Neural crest cell (in vitro differentiated cells): ENCODE measurements around the gene TXNDC5. TPM values are rescaled to one million over a fixed set of nuclear protein-coding genes. Genes with fewer than 3 reads are reported as not detected.

Source experiments
- DNase-seq: peaks from one replicate; pipeline ENCODE4 v3.0.0; 2021; ENCODE audit warnings: low read depth, mixed read lengths, low spot score
- H3K27ac Mint-ChIP-seq: one replicate; pipeline ENCODE4 v1.8.0; 2021; ENCODE audit warnings: mild to moderate bottlenecking, mixed read lengths; ENCODE audit not compliant: unreplicated experiment
- H3K27me3 Mint-ChIP-seq: 2 replicates; pipeline ENCODE4 v1.8.0; 2021; ENCODE audit warnings: low read depth, mild to moderate bottlenecking, mixed read lengths
- H3K36me3 Mint-ChIP-seq: 2 replicates; pipeline ENCODE4 v1.8.0; 2021; ENCODE audit warnings: low read depth, mild to moderate bottlenecking, mixed read lengths
- H3K4me1 Mint-ChIP-seq: 2 replicates; pipeline ENCODE4 v1.8.0; 2021; ENCODE audit warnings: mixed read lengths
- H3K4me3 Mint-ChIP-seq: one replicate; pipeline ENCODE4 v1.8.0; 2021; ENCODE audit warnings: mild to moderate bottlenecking, mixed read lengths
- H3K9me3 Mint-ChIP-seq: 2 replicates; pipeline ENCODE4 v1.8.0; 2021; ENCODE audit warnings: mixed read lengths
- total RNA-seq: library from RNA; stranded (reverse); gene quantifications from 2 replicates; pipeline ENCODE4 v1.2.1, GENCODE V29; 2021
- TF ChIP-seq, protein P1 (sequence below): fragments of 200-600 bp; sonication (generic); conservative IDR thresholded peaks from 2 replicates; pipeline ENCODE4 v1.5.0; 2021; ENCODE audit warnings: antibody characterized with exemption, mild to moderate bottlenecking

Gene TXNDC5
- total RNA-seq, 1 donor from 2014 or later, result 104 TPM

DNA sequence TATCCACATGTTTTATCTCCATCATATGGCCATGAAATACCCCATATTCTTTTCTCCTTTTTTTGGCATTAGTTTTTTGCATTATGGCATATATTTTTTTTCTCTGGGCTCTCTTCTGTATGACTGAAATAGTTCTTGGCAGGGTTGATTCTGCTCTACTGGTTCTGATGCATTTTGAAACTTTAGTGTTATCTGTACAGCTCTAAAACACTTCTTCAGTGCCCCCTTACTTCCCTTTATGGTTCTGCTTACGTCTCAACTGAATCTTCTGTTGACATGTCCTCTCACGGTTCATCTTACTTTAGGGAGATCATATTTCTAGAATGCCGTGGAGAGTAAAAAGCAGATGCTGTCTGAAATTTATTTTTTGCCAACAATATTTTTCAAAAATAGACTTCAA lies 23.2 kb upstream of the TXNDC5 start:
- H3K4me3 Mint-ChIP-seq, result no peak overlapping the region
- H3K36me3 Mint-ChIP-seq, result no peaks in the 10 kb centered on the region
- peaks cover 9% of the 10 kb centered on the region for H3K27me3 Mint-ChIP-seq
- TF ChIP-seq, protein P1, sequence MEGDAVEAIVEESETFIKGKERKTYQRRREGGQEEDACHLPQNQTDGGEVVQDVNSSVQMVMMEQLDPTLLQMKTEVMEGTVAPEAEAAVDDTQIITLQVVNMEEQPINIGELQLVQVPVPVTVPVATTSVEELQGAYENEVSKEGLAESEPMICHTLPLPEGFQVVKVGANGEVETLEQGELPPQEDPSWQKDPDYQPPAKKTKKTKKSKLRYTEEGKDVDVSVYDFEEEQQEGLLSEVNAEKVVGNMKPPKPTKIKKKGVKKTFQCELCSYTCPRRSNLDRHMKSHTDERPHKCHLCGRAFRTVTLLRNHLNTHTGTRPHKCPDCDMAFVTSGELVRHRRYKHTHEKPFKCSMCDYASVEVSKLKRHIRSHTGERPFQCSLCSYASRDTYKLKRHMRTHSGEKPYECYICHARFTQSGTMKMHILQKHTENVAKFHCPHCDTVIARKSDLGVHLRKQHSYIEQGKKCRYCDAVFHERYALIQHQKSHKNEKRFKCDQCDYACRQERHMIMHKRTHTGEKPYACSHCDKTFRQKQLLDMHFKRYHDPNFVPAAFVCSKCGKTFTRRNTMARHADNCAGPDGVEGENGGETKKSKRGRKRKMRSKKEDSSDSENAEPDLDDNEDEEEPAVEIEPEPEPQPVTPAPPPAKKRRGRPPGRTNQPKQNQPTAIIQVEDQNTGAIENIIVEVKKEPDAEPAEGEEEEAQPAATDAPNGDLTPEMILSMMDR, result no peak
- no peak overlapping the region for H3K27ac Mint-ChIP-seq
- DNase-seq, result no peak
- H3K9me3 Mint-ChIP-seq, result peaks cover 4% of the 10 kb centered on the region
- H3K4me1 Mint-ChIP-seq, result no peaks in the 10 kb centered on the region

DNA sequence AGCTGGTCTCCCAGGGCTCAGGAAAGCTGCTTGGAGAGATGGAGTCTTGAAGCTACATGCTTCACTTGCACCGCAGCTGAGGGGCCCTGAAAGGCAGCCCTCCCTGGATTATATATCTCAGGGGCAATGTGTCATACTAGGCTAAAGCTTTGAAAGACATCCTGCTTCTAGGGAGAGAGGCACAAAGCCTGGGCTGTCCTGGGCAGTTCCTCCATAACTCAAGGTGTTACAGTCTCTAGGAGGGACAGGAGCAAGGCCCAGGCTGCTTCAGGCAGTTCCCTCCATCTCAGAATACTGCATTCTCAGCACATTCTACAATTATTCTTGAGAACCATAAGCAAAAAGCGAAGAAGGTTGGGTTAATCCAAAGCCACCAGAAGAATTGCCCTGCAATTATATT lies 22.0 kb upstream of the TXNDC5 start:
- DNase-seq, result no peak
- no peaks in the 10 kb centered on the region for H3K4me1 Mint-ChIP-seq
- TF ChIP-seq, protein P1, result no peak
- H3K4me3 Mint-ChIP-seq, result no peak overlapping the region
- no peak overlapping the region for H3K27ac Mint-ChIP-seq
- H3K9me3 Mint-ChIP-seq, result peaks cover 4% of the 10 kb centered on the region
- peaks cover 14% of the 10 kb centered on the region for H3K27me3 Mint-ChIP-seq
- peaks cover 3% of the 10 kb centered on the region for H3K36me3 Mint-ChIP-seq

DNA sequence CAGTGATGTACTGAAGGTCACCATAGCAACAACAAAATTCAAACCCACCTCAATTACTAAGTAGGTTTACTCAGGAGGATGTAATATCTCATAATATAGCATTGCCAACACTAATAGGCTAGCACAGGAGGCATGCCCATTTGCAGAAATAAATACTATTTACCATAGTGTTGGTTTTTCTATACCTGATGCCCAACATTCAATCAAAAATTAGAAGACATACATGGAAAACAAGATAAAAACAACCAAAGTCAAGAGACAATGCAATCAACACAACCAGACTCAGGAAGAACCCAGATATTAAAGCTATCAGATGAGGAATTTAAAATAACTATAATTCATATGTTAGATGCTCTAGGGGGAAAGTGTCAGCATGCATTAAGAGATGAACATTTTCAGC lies 14.3 kb upstream of the TXNDC5 start:
- H3K4me1 Mint-ChIP-seq, result no peaks in the 10 kb centered on the region
- H3K9me3 Mint-ChIP-seq, result peaks cover 6% of the 10 kb centered on the region
- TF ChIP-seq, protein P1, result no peak
- peaks cover 7% of the 10 kb centered on the region for H3K27me3 Mint-ChIP-seq
- no peak for DNase-seq
- no peak overlapping the region for H3K27ac Mint-ChIP-seq
- H3K4me3 Mint-ChIP-seq, result no peak overlapping the region
- peaks cover 11% of the 10 kb centered on the region for H3K36me3 Mint-ChIP-seq

DNA sequence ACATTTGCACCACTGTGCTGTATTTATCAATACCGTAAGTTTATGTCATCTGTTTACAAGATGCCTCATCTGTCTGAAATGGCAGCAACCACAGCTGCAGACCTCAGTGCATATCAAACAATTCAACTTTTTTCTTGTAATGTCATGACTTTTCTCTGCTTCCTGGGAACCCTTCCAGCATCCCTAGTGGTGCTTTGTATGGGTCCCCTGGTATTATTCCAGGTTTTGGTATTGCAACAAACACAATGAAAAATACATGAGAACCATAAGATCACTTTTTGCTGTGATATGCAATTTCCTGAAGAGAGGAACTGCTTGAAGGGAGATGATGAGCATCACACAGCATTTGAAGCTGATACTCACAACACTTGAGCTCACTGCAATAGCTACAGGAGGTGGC lies 12.0 kb upstream of the TXNDC5 start:
- TF ChIP-seq, protein P1, result no peak
- peaks cover 6% of the 10 kb centered on the region for H3K9me3 Mint-ChIP-seq
- no peaks in the 10 kb centered on the region for H3K4me1 Mint-ChIP-seq
- DNase-seq, result no peak
- H3K36me3 Mint-ChIP-seq, result peaks cover 8% of the 10 kb centered on the region
- H3K27me3 Mint-ChIP-seq, result peaks cover 2% of the 10 kb centered on the region
- no peak overlapping the region for H3K27ac Mint-ChIP-seq
- no peak overlapping the region for H3K4me3 Mint-ChIP-seq

DNA sequence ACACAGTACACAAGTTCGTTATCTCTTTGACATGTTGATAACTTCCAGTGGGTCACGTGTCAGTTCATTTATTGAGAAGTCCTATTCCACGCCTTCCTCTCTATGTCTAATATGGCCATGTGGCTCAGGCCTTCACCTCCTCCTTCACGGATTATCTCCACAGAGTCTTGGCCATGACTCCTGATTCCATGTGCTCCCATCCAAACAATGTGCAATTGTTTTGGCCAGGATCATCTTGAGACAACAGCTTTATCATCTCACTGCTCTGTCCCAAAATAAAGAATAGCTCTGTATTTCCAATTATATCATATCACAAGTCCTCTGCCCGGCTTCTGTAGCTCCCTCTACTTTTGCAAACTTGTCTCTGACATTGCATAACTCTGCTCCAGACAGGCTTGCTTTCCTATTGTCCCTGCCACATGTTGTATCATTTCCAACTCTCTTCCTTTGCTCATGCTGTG lies 11.1 kb upstream of the TXNDC5 start:
- TF ChIP-seq, protein P1, result no peak
- no peak overlapping the region for H3K27ac Mint-ChIP-seq
- H3K36me3 Mint-ChIP-seq, result peaks cover 6% of the 10 kb centered on the region
- no peak for DNase-seq
- peaks cover 6% of the 10 kb centered on the region for H3K9me3 Mint-ChIP-seq
- no peak overlapping the region for H3K4me3 Mint-ChIP-seq
- no peaks in the 10 kb centered on the region for H3K4me1 Mint-ChIP-seq
- no peaks in the 10 kb centered on the region for H3K27me3 Mint-ChIP-seq

DNA sequence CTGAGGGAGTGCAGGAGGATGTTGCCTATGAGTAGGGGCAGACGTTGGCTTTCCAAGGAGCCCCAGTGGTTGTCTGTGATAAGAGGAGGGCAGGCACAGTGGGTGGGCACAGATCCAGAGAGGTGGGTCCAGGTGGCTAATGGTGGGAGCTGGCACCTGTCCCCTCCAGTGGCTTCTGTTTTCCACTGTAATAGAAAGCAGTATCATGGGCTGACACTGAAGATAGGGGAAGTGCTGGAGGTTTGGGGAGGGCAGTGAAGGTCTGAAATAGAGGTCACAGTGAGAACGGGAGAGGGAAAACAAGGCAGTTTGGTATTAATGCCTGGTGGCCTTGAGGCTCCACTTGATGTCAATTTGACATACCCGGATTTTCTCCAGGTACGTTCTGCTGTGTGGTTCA lies 10.5 kb upstream of the TXNDC5 start:
- TF ChIP-seq, protein P1, result no peak
- no peaks in the 10 kb centered on the region for H3K4me1 Mint-ChIP-seq
- no peak overlapping the region for H3K4me3 Mint-ChIP-seq
- H3K9me3 Mint-ChIP-seq, result peaks cover 6% of the 10 kb centered on the region
- H3K27me3 Mint-ChIP-seq, result no peaks in the 10 kb centered on the region
- no peak overlapping the region for H3K27ac Mint-ChIP-seq
- no peak for DNase-seq
- peaks cover 3% of the 10 kb centered on the region for H3K36me3 Mint-ChIP-seq
